ENCODE results near the gene POFUT2. TPM values are rescaled to one million over a fixed set of nuclear protein-coding genes. Genes with fewer than 3 reads are reported as not detected.

Gene POFUT2
- total RNA-seq, 1 experiment from 2014 or later, result 28.2 TPM

- DNase-seq, result no peak
- Histone ChIP-seq H2AFZ (ENCODE audit: low read length) (peak overlapping the region; percentile 53), H3K9me2 (replicated peaks; ENCODE audit: low read length) (no peaks in the 10 kb centered on the region), H3K9ac (ENCODE audit: low read length) (peak overlapping the region; percentile 76), H3K4me1 (ENCODE audit: insufficient read depth, low read length) (peaks cover 23% of the 10 kb centered on the region), H3K27ac (ENCODE audit: low read length) (no peak overlapping the region), H3K27me3 (ENCODE audit: low read length) (no peaks in the 10 kb centered on the region), H3K4me3 (ENCODE audit: low read length) (peak overlapping the region; percentile 92), H3K79me2 (ENCODE audit: low read length) (peaks cover 26% of the 10 kb centered on the region), H3K4me2 (ENCODE audit: low read length) (peak overlapping the region; percentile 98), H3K36me3 (ENCODE audit: low read depth, low read length) (peaks cover 15% of the 10 kb centered on the region), H4K20me1 (ENCODE audit: low read length) (no peaks in the 10 kb centered on the region), H3F3A (ENCODE audit: low read length, unreplicated experiment) (no peaks in the 10 kb centered on the region), H3K9me3 (ENCODE audit: low read length) (no peaks in the 10 kb centered on the region)
- intact Hi-C loops (cut with micrococcal nuclease), result loop anchor here (1.0 kb wide), 1 partner anchor 148 kb away; no protein-coding TSS in a partner anchor
- CTCF ChIA-PET, result interaction anchor here (1.1 kb wide), 1 partner anchor 148 kb away, joined by 7 read pairs; no protein-coding TSS in a partner anchor
- POLR2A ChIA-PET (ENCODE audit: unreplicated experiment), result no interaction called here
- no TSS peak for BruUV-seq (replicated peaks)
- no peak for ATAC-seq
- TF ChIP-seq CTCF (conservative IDR thresholded peaks at IDR 0.05; ENCODE audit: low read depth, low read length), result no peak
- TF ChIP-seq EZH2 (IDR thresholded peaks at IDR 0.05; ENCODE audit: low read length, unreplicated experiment), result no peak
- no peak for TF ChIP-seq EZH2phosphoT487 (IDR thresholded peaks at IDR 0.05; ENCODE audit: borderline replicate concordance, low read length)
These were observed 746 bp upstream of the POFUT2 start for GRCh38 chr21:45288441-45288841.

GRCh38 chr21:45286671-45287437 lies 841 bp downstream of the POFUT2 start:
- Histone ChIP-seq H3K27ac (ENCODE audit: low read length) (no peak overlapping the region), H3K27me3 (ENCODE audit: low read length) (no peaks in the 10 kb centered on the region), H3K9me3 (ENCODE audit: low read length) (no peaks in the 10 kb centered on the region), H4K20me1 (ENCODE audit: low read length) (no peaks in the 10 kb centered on the region), H2AFZ (ENCODE audit: low read length) (no peak overlapping the region), H3K79me2 (ENCODE audit: low read length) (peaks cover 26% of the 10 kb centered on the region), H3F3A (ENCODE audit: low read length, unreplicated experiment) (no peaks in the 10 kb centered on the region), H3K4me1 (ENCODE audit: insufficient read depth, low read length) (peaks cover 10% of the 10 kb centered on the region), H3K9ac (ENCODE audit: low read length) (peak overlapping the region; percentile 54), H3K4me3 (ENCODE audit: low read length) (peak overlapping the region; percentile 92), H3K9me2 (replicated peaks; ENCODE audit: low read length) (no peaks in the 10 kb centered on the region), H3K4me2 (ENCODE audit: low read length) (peak overlapping the region; percentile 87), H3K36me3 (ENCODE audit: low read depth, low read length) (peaks cover 22% of the 10 kb centered on the region)
- no peak for TF ChIP-seq CTCF (conservative IDR thresholded peaks at IDR 0.05; ENCODE audit: low read depth, low read length)
- TF ChIP-seq EZH2phosphoT487 (IDR thresholded peaks at IDR 0.05; ENCODE audit: borderline replicate concordance, low read length), result no peak
- no peak for TF ChIP-seq EZH2 (IDR thresholded peaks at IDR 0.05; ENCODE audit: low read length, unreplicated experiment)
- BruUV-seq (replicated peaks), result no TSS peak
- ChIA-PET CTCF (interaction anchor here (1.1 kb wide), 1 partner anchor 146 kb away, joined by 7 read pairs; no protein-coding TSS in a partner anchor), POLR2A (ENCODE audit: unreplicated experiment) (interaction anchor here (1.0 kb wide), 1 partner anchor 59 kb away, joined by 4 read pairs; no protein-coding TSS in a partner anchor)
- intact Hi-C loops (cut with micrococcal nuclease), result no loop called here
- ATAC-seq (no peak), DNase-seq (no peak)

Data from PC-3 (cell line).